Mesenchymal stem cell (in vitro differentiated cells and primary cell): Measurements from ENCODE around the gene CLDN12.

Source experiments
- DNase-seq: peaks from one replicate; pipeline ENCODE4 v3.0.0-alpha.2; 2013
- H2AFZ ChIP-seq: one replicate; pipeline ENCODE4 v1.6.1; 2013; ENCODE audit warnings: low read depth, mild to moderate bottlenecking, control low read depth, inconsistent platforms, low read length, moderate library complexity
- H2AK5ac ChIP-seq: 2 replicates; pipeline ENCODE4 v1.6.1; 2013; ENCODE audit warnings: low read length, moderate library complexity, mild to moderate bottlenecking, inconsistent platforms; ENCODE audit not compliant: severe bottlenecking
- H2BK120ac ChIP-seq: one replicate; pipeline ENCODE4 v1.6.1; 2013; ENCODE audit warnings: low read depth, mild to moderate bottlenecking, inconsistent platforms, low read length, moderate library complexity
- H2BK12ac ChIP-seq, 2 experiments: one replicate each; pipeline ENCODE4 v1.6.1; 2013; ENCODE audit warnings: inconsistent platforms in 2 of 2, low read length in 2 of 2, mild to moderate bottlenecking in 2 of 2, moderate library complexity in 2 of 2, control low read depth in 1 of 2
- H2BK15ac ChIP-seq: one replicate; pipeline ENCODE4 v1.6.1; 2013; ENCODE audit warnings: mild to moderate bottlenecking, low read depth, inconsistent platforms; ENCODE audit not compliant: poor library complexity, severe bottlenecking
- H2BK5ac ChIP-seq: 2 replicates; pipeline ENCODE4 v1.6.1; 2013; ENCODE audit warnings: low read depth, mild to moderate bottlenecking, low read length, control low read depth, inconsistent platforms; ENCODE audit not compliant: poor library complexity, severe bottlenecking
- H3K14ac ChIP-seq, 2 experiments: one replicate each; pipeline ENCODE4 v1.6.1; 2013; ENCODE audit warnings: inconsistent platforms in 2 of 2, low read length in 2 of 2, control low read depth in 1 of 2, mild to moderate bottlenecking in 1 of 2, moderate library complexity in 1 of 2
- H3K18ac ChIP-seq, 2 experiments: one replicate each; pipeline ENCODE4 v1.6.1; 2013; ENCODE audit warnings: inconsistent platforms in 2 of 2, low read length in 2 of 2, control low read depth in 1 of 2, low read depth in 1 of 2, mild to moderate bottlenecking in 1 of 2
- H3K23ac ChIP-seq, 2 experiments: one replicate each; pipeline ENCODE4 v1.6.1; 2013; ENCODE audit warnings: inconsistent platforms in 2 of 2, low read length in 2 of 2, mild to moderate bottlenecking in 2 of 2, moderate library complexity in 2 of 2, control low read depth in 1 of 2
- H3K27ac ChIP-seq: 2 replicates; pipeline ENCODE4 v1.5.1; 2013; ENCODE audit warnings: mild to moderate bottlenecking, moderate library complexity, low read length, control low read depth, inconsistent platforms; ENCODE audit not compliant: poor library complexity, severe bottlenecking
- H3K27me3 ChIP-seq, 2 experiments: 2 replicates each; pipeline versions ENCODE4 v1.6.1 to v1.7.0; 2013; ENCODE audit warnings: low read length in 2 of 2, mild to moderate bottlenecking in 2 of 2, moderate library complexity in 2 of 2, control low read depth in 1 of 2, inconsistent platforms in 1 of 2; ENCODE audit not compliant: control insufficient read depth in 1 of 2, insufficient read depth in 1 of 2
- H3K36me3 ChIP-seq, 2 experiments: 2 replicates each; pipeline versions ENCODE4 v1.6.1 to v1.7.0; 2013; ENCODE audit warnings: low read length in 2 of 2, control low read depth in 1 of 2, inconsistent platforms in 1 of 2, low read depth in 1 of 2, mild to moderate bottlenecking in 1 of 2; ENCODE audit not compliant: insufficient read depth in 2 of 2, control insufficient read depth in 1 of 2
- H3K4ac ChIP-seq, 2 experiments: one replicate each; pipeline ENCODE4 v1.6.1; 2013; ENCODE audit warnings: inconsistent platforms in 2 of 2, low read length in 2 of 2, mild to moderate bottlenecking in 2 of 2, moderate library complexity in 2 of 2, control low read depth in 1 of 2, low read depth in 1 of 2
- H3K4me1 ChIP-seq: 2 replicates; pipeline ENCODE4 v1.6.1; 2013; ENCODE audit warnings: low read depth, low read length, control low read depth; ENCODE audit not compliant: control insufficient read depth, insufficient read depth
- H3K4me2 ChIP-seq: 2 replicates; pipeline ENCODE4 v1.6.1; 2013; ENCODE audit warnings: low read length, mild to moderate bottlenecking, inconsistent platforms; ENCODE audit not compliant: poor library complexity, severe bottlenecking
- H3K4me3 ChIP-seq, 2 experiments: 2 replicates each; pipeline versions ENCODE4 v1.5.1 to v1.7.0; 2013; ENCODE audit warnings: low read length in 2 of 2, mild to moderate bottlenecking in 2 of 2, control low read depth in 1 of 2, low read depth in 1 of 2; ENCODE audit not compliant: insufficient read depth in 1 of 2
- H3K79me1 ChIP-seq: replicated peaks from 2 replicates; pipeline ENCODE4 v1.6.1; 2013; ENCODE audit warnings: mild to moderate bottlenecking, control low read depth, low read length, inconsistent platforms; ENCODE audit not compliant: poor library complexity, severe bottlenecking
- H3K9ac ChIP-seq: 2 replicates; pipeline ENCODE4 v1.7.0; 2013; ENCODE audit warnings: mild to moderate bottlenecking, low read length, moderate library complexity
- H3K9me3 ChIP-seq: 2 replicates; pipeline ENCODE4 v1.7.0; 2013; ENCODE audit warnings: mild to moderate bottlenecking, low read length; ENCODE audit not compliant: control insufficient read depth
- H4K8ac ChIP-seq: one replicate; pipeline ENCODE4 v1.6.1; 2013; ENCODE audit warnings: inconsistent platforms, mild to moderate bottlenecking, low read length, moderate library complexity
- H4K91ac ChIP-seq: one replicate; pipeline ENCODE4 v1.6.1; 2013; ENCODE audit warnings: mild to moderate bottlenecking, low read length, inconsistent platforms
- WGBS: methylation state at CpG from one replicate; pipeline ENCODE4 v1.1.7; 2013; ENCODE audit warnings: mixed read lengths; 5-methylcytosine and 5-hydroxymethylcytosine counted together

The CLDN12 gene

GRCh38 chr7:90446137-90446899 is 43.1 kb downstream of the CLDN12 start:
- DNase-seq = no peak
- H3K23ac ChIP-seq = no peak overlapping the region
- no peak overlapping the region for H3K4me3 ChIP-seq
- no peak overlapping the region for H3K14ac ChIP-seq
- no peak overlapping the region for H2BK120ac ChIP-seq
- H2BK15ac ChIP-seq = no peak overlapping the region
- no peak overlapping the region for H4K8ac ChIP-seq
- no peaks in the 10 kb centered on the region for H3K79me1 ChIP-seq
- H4K91ac ChIP-seq = no peak overlapping the region
- H3K9ac ChIP-seq = no peak overlapping the region
- no peak overlapping the region for H3K18ac ChIP-seq
- no peak overlapping the region for H2AK5ac ChIP-seq
- H2BK5ac ChIP-seq = no peak overlapping the region
- no peak overlapping the region for H2BK12ac ChIP-seq
- H2AFZ ChIP-seq = no peak overlapping the region
- H3K36me3 ChIP-seq = no peaks in the 10 kb centered on the region
- H3K4me1 ChIP-seq = no peaks in the 10 kb centered on the region
- H3K27me3 ChIP-seq = no peaks in the 10 kb centered on the region
- H3K4me2 ChIP-seq = no peak overlapping the region
- no peaks in the 10 kb centered on the region for H3K9me3 ChIP-seq
- H3K27ac ChIP-seq = no peak overlapping the region
- no peak overlapping the region for H3K4ac ChIP-seq
- 65% methylated on average over 3 of the region's 4 CpGs for WGBS

- no peak overlapping the region for H2AFZ ChIP-seq
- no peaks in the 10 kb centered on the region for H3K36me3 ChIP-seq
- no peak overlapping the region for H3K4me3 ChIP-seq
- no peak overlapping the region for H3K4ac ChIP-seq
- H2BK120ac ChIP-seq = no peak overlapping the region
- no peak overlapping the region for H2BK12ac ChIP-seq
- no peak overlapping the region for H4K8ac ChIP-seq
- H3K79me1 ChIP-seq = no peaks in the 10 kb centered on the region
- no peaks in the 10 kb centered on the region for H3K9me3 ChIP-seq
- no peak overlapping the region for H2AK5ac ChIP-seq
- no peaks in the 10 kb centered on the region for H3K27me3 ChIP-seq
- no peak overlapping the region for H4K91ac ChIP-seq
- no peak overlapping the region for H3K9ac ChIP-seq
- no peak overlapping the region for H2BK5ac ChIP-seq
- H3K4me1 ChIP-seq = no peaks in the 10 kb centered on the region
- no peak overlapping the region for H3K14ac ChIP-seq
- no peak overlapping the region for H3K23ac ChIP-seq
- H3K27ac ChIP-seq = no peak overlapping the region
- no peak overlapping the region for H2BK15ac ChIP-seq
- no peak overlapping the region for H3K18ac ChIP-seq
- no peak for DNase-seq
- H3K4me2 ChIP-seq = no peak overlapping the region
Measured at GRCh38 chr7:90453259-90453891, 50.1 kb downstream of the CLDN12 start.

DNA sequence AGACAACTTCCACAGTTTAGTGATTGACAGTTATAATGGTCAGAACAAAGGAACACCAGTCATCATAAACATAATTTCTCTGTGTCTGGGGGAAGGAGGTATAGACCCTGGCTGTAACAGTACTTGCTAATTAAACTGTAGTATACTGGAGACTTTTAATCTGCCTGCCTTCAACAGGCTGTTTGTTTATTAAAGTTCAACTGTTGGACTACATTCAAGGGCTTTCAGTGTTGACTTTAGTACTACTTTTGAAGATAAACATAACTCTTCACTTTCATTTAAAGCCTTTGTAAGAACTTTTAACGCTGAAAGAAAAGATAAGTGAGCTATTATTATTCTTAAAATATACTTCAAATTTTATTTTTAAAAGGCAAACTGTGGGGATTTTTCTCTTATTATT is 50.7 kb downstream of the CLDN12 start:
- no peak overlapping the region for H2BK12ac ChIP-seq
- H3K4me1 ChIP-seq = no peaks in the 10 kb centered on the region
- no peak overlapping the region for H4K8ac ChIP-seq
- H3K4me2 ChIP-seq = no peak overlapping the region
- H3K27ac ChIP-seq = no peak overlapping the region
- no peak overlapping the region for H3K4ac ChIP-seq
- no peak overlapping the region for H4K91ac ChIP-seq
- no peak overlapping the region for H2BK120ac ChIP-seq
- no peaks in the 10 kb centered on the region for H3K79me1 ChIP-seq
- DNase-seq = no peak
- no CpG with 5 or more reads among the region's 1 CpG for WGBS
- H3K4me3 ChIP-seq = no peak overlapping the region
- no peak overlapping the region for H3K23ac ChIP-seq
- no peak overlapping the region for H2BK15ac ChIP-seq
- no peaks in the 10 kb centered on the region for H3K27me3 ChIP-seq
- H2AFZ ChIP-seq = no peak overlapping the region
- no peak overlapping the region for H2BK5ac ChIP-seq
- H3K9me3 ChIP-seq = no peaks in the 10 kb centered on the region
- no peaks in the 10 kb centered on the region for H3K36me3 ChIP-seq
- H2AK5ac ChIP-seq = no peak overlapping the region
- H3K14ac ChIP-seq = no peak overlapping the region
- H3K18ac ChIP-seq = no peak overlapping the region
- no peak overlapping the region for H3K9ac ChIP-seq

GRCh38 chr7:90455163-90456030 is 52.1 kb downstream of the CLDN12 start:
- Histone ChIP-seq H2AK5ac (no peak overlapping the region), H4K91ac (no peak overlapping the region), H2BK15ac (no peak overlapping the region), H2AFZ (no peak overlapping the region), H2BK12ac (no peak overlapping the region), H3K18ac (no peak overlapping the region), H3K9me3 (no peaks in the 10 kb centered on the region), H3K23ac (no peak overlapping the region), H3K79me1 (no peaks in the 10 kb centered on the region), H4K8ac (peak overlapping the region; percentile 19), H2BK5ac (no peak overlapping the region), H3K4me2 (peak overlapping the region; percentile 61), H3K9ac (peak overlapping the region; percentile 81), H3K36me3 (no peaks in the 10 kb centered on the region), H3K27ac (no peak overlapping the region), H3K27me3 (no peaks in the 10 kb centered on the region), H3K4me3 (peak overlapping the region in 1 of 2 experiments; percentile 75), H3K14ac (no peak overlapping the region), H2BK120ac (no peak overlapping the region), H3K4me1 (no peaks in the 10 kb centered on the region), H3K4ac (no peak overlapping the region)
- WGBS = 43% methylated on average over 4 of the region's 6 CpGs
- peak; percentile 60 for DNase-seq
